H1 (cell line): ENCODE data around the gene METTL21A. TPM values are rescaled to one million over a fixed set of nuclear protein-coding genes. Genes with fewer than 3 reads are reported as not detected.

ENCODE experiments used
- CTCF ChIA-PET: fragments of 300-600 bp; sonication (Branson Sonifier 250); formaldehyde crosslinking; loops from one replicate; lab custom pipeline; 2021; ENCODE audit not compliant: partially characterized antibody; lab: Charles Lee
- POLR2A ChIA-PET: fragments of 300-600 bp; sonication (Branson Sonifier 250); formaldehyde crosslinking; loops from one replicate; lab custom pipeline; 2021; ENCODE audit warnings: inconsistent platforms; ENCODE audit not compliant: partially characterized antibody; lab: Charles Lee
- DNase-seq, 2 experiments: peaks; one replicate each; pipeline versions ENCODE4 v3.0.0 to v3.0.0-alpha.2; 2010 to 2022; ENCODE audit warnings: low spot score in 2 of 2, low read depth in 1 of 2, mixed read lengths in 1 of 2
- FAIRE-seq: peaks from 2 replicates; lab custom pipeline; 2011; peaks lifted over from hg19 to GRCh38; lab: Jason Lieb, UNC
- H2AFZ ChIP-seq: 2 replicates; pipeline ENCODE4 v1.8.1; 2012; ENCODE audit warnings: low read length, inconsistent platforms
- H2AK5ac ChIP-seq: 2 replicates; pipeline ENCODE4 v1.6.1; 2013; ENCODE audit warnings: low read depth, low read length
- H2BK120ac ChIP-seq: replicated peaks from 2 replicates; pipeline ENCODE3; 2013; ENCODE audit warnings: low read depth, low read length, inconsistent platforms
- H2BK12ac ChIP-seq: 2 replicates; pipeline ENCODE4 v1.6.1; 2013; ENCODE audit warnings: low read depth, low read length
- H2BK15ac ChIP-seq: 2 replicates; pipeline ENCODE4 v1.6.1; 2013; ENCODE audit warnings: low read length
- H2BK20ac ChIP-seq: 2 replicates; pipeline ENCODE4 v1.6.1; 2013; ENCODE audit warnings: low read length
- H2BK5ac ChIP-seq: 2 replicates; pipeline ENCODE4 v1.6.1; 2013; ENCODE audit warnings: low read depth, low read length
- H3K14ac ChIP-seq: 2 replicates; pipeline ENCODE4 v1.6.1; 2013; ENCODE audit warnings: inconsistent platforms; ENCODE audit not compliant: insufficient read length
- H3K18ac ChIP-seq: 2 replicates; pipeline ENCODE4 v1.6.1; 2013; ENCODE audit warnings: low read length; ENCODE audit errors: extremely low read depth
- H3K23ac ChIP-seq: 2 replicates; pipeline ENCODE4 v1.6.1; 2013; ENCODE audit warnings: inconsistent platforms; ENCODE audit not compliant: insufficient read length
- H3K23me2 ChIP-seq: 2 replicates; pipeline ENCODE4 v1.6.1; 2013; ENCODE audit warnings: low read depth, low read length
- H3K27ac ChIP-seq: 2 replicates; pipeline ENCODE4 v1.6.1; 2011; ENCODE audit warnings: low read depth, low read length, inconsistent platforms
- H3K27me3 ChIP-seq, 4 experiments: replicated peaks in 1 of 4; 1 replicate in 1 of 4; 2 replicates in 3 of 4; pipeline versions ENCODE4 v1.6.1 to v1.8.1; 2011 to 2013; ENCODE audit warnings: low read length in 3 of 4, mild to moderate bottlenecking in 3 of 4, inconsistent platforms in 2 of 4, mixed read lengths in 2 of 4, moderate library complexity in 1 of 4; ENCODE audit not compliant: control insufficient read depth in 3 of 4, insufficient read depth in 3 of 4; ENCODE audit errors: extremely low read depth in 1 of 4
- H3K36me3 ChIP-seq, 4 experiments: 2 replicates each; pipeline versions ENCODE4 v1.6.1 to v1.8.1; 2011 to 2013; ENCODE audit warnings: mild to moderate bottlenecking in 4 of 4, low read length in 3 of 4, moderate library complexity in 2 of 4, control low read depth in 1 of 4, inconsistent platforms in 1 of 4; ENCODE audit not compliant: insufficient read depth in 4 of 4, control insufficient read depth in 2 of 4
- H3K4ac ChIP-seq: replicated peaks from 2 replicates; pipeline ENCODE3; 2013; ENCODE audit warnings: low read length, low read depth, mixed read lengths, inconsistent platforms; ENCODE audit not compliant: insufficient read length
- H3K4me1 ChIP-seq, 4 experiments: replicated peaks in 1 of 4; 1 replicate in 1 of 4; 2 replicates in 3 of 4; pipeline versions ENCODE4 v1.6.1 to v1.8.1; 2011 to 2013; ENCODE audit warnings: low read length in 3 of 4, inconsistent platforms in 2 of 4, mixed read lengths in 1 of 4; ENCODE audit not compliant: insufficient read depth in 4 of 4, control insufficient read depth in 3 of 4
- H3K4me2 ChIP-seq, 2 experiments: 2 replicates each; pipeline versions ENCODE4 v1.6.1 to v1.8.1; 2011 to 2013; ENCODE audit warnings: low read depth in 2 of 2, low read length in 2 of 2, control low read depth in 1 of 2, inconsistent platforms in 1 of 2, mild to moderate bottlenecking in 1 of 2; ENCODE audit not compliant: insufficient read depth in 1 of 2
- H3K4me3 ChIP-seq, 4 experiments: fragments of 200-600, 300-600 bp in 1 of 4; sonication (generic), shearing (Covaris generic), sonication (Bioruptor Twin) in 1 of 4; 2 replicates each; pipeline versions ENCODE4 v1.5.1 to v1.8.1; 2011 to 2016; ENCODE audit warnings: low read length in 4 of 4, low read depth in 3 of 4, control low read depth in 2 of 4, inconsistent platforms in 2 of 4, mild to moderate bottlenecking in 2 of 4, mixed read lengths in 1 of 4, moderate library complexity in 1 of 4; ENCODE audit not compliant: insufficient read depth in 2 of 4; ENCODE audit errors: extremely low read depth in 1 of 4
- H3K56ac ChIP-seq: replicated peaks from 2 replicates; pipeline ENCODE3; 2013; ENCODE audit warnings: low read depth, mild to moderate bottlenecking, mixed read lengths, low read length, inconsistent platforms; ENCODE audit not compliant: insufficient read length
- H3K79me1 ChIP-seq: 2 replicates; pipeline ENCODE4 v1.6.1; 2013; ENCODE audit warnings: low read depth, low read length, control low read depth
- H3K79me2 ChIP-seq, 2 experiments: 2 replicates each; pipeline versions ENCODE4 v1.6.1 to v1.8.1; 2012 to 2013; ENCODE audit warnings: low read length in 2 of 2, mild to moderate bottlenecking in 2 of 2, inconsistent platforms in 1 of 2; ENCODE audit not compliant: insufficient read depth in 2 of 2, control insufficient read depth in 1 of 2
- H3K9ac ChIP-seq, 4 experiments: replicated peaks in 1 of 4; 1 replicate in 1 of 4; 2 replicates in 3 of 4; pipeline versions ENCODE4 v1.6.1 to v1.8.1; 2011 to 2013; ENCODE audit warnings: low read depth in 3 of 4, low read length in 3 of 4, control low read depth in 2 of 4, mild to moderate bottlenecking in 2 of 4, moderate library complexity in 2 of 4, inconsistent platforms in 1 of 4; ENCODE audit errors: extremely low read depth in 1 of 4
- H3K9me3 ChIP-seq, 2 experiments: 2 replicates each; pipeline versions ENCODE4 v1.6.1 to v1.8.1; 2012 to 2013; ENCODE audit warnings: mild to moderate bottlenecking in 2 of 2, moderate library complexity in 2 of 2, control low read depth in 1 of 2, inconsistent platforms in 1 of 2, low read depth in 1 of 2, low read length in 1 of 2, mixed read lengths in 1 of 2; ENCODE audit not compliant: insufficient read depth in 2 of 2
- H4K20me1 ChIP-seq, 2 experiments: replicated peaks in 1 of 2; 2 replicates each; pipeline versions ENCODE3 to v1.8.1; 2011 to 2013; ENCODE audit warnings: inconsistent platforms in 2 of 2, low read length in 2 of 2, mild to moderate bottlenecking in 1 of 2; ENCODE audit not compliant: insufficient read depth in 2 of 2, control insufficient read depth in 1 of 2
- H4K5ac ChIP-seq: 2 replicates; pipeline ENCODE4 v1.6.1; 2013; ENCODE audit warnings: low read length, low read depth, mixed read lengths, inconsistent platforms; ENCODE audit not compliant: insufficient read length
- H4K8ac ChIP-seq: 2 replicates; pipeline ENCODE4 v1.8.0; 2013; ENCODE audit warnings: mild to moderate bottlenecking, moderate library complexity, low read length, inconsistent platforms; ENCODE audit not compliant: insufficient read depth; ENCODE audit errors: extremely low read depth
- H4K91ac ChIP-seq: replicated peaks from 2 replicates; pipeline ENCODE3; 2013; ENCODE audit warnings: low read length, mixed read lengths, inconsistent platforms; ENCODE audit not compliant: insufficient read length
- ASH2L ChIP-seq: fragments of 200-600, 300-600 bp; sonication (generic); IDR thresholded peaks from one replicate; pipeline ENCODE4 v1.7.1; 2017; ENCODE audit warnings: low read length
- ATF3 ChIP-seq: IDR thresholded peaks from 2 replicates; pipeline ENCODE4 v1.6.1; 2011; ENCODE audit warnings: low read depth, mild to moderate bottlenecking, low read length; ENCODE audit not compliant: insufficient read depth
- BCL11A ChIP-seq, 2 experiments: IDR thresholded peaks; one replicate each; pipeline ENCODE4 v1.6.1; 2011; ENCODE audit warnings: low read depth in 2 of 2, low read length in 2 of 2, mild to moderate bottlenecking in 2 of 2
- CEBPB ChIP-seq: IDR thresholded peaks from 2 replicates; pipeline ENCODE4 v1.6.1; 2012; ENCODE audit warnings: low read depth, low read length
- CHD1 ChIP-seq: IDR thresholded peaks from 2 replicates; pipeline ENCODE4 v1.6.1; 2012; ENCODE audit warnings: low read depth, low read length, improper control_type of control experiment
- GABPA ChIP-seq: IDR thresholded peaks from 2 replicates; pipeline ENCODE4 v1.6.1; 2011; ENCODE audit warnings: mild to moderate bottlenecking, low read length, moderate library complexity, borderline replicate concordance; ENCODE audit not compliant: insufficient read depth
- HDAC2 ChIP-seq, 2 experiments: fragments of 300-600 bp in 1 of 2; sonication (generic) in 1 of 2; IDR thresholded peaks; 2 replicates each; pipeline ENCODE4 v1.6.1; 2011 to 2012; ENCODE audit warnings: low read depth in 2 of 2, low read length in 2 of 2, mild to moderate bottlenecking in 2 of 2, moderate library complexity in 2 of 2, borderline replicate concordance in 1 of 2, inconsistent platforms in 1 of 2
- NRF1 ChIP-seq: IDR thresholded peaks from 2 replicates; pipeline ENCODE4 v1.6.1; 2011; ENCODE audit warnings: mild to moderate bottlenecking, low read depth, low read length, improper control_type of control experiment
- POLR2AphosphoS5 ChIP-seq: IDR thresholded peaks from 2 replicates; pipeline ENCODE4 v1.6.1; 2011; ENCODE audit warnings: low read depth, low read length
- RAD21 ChIP-seq, 2 experiments: IDR thresholded peaks in 1 of 2; conservative IDR thresholded peaks in 1 of 2; 2 replicates each; pipeline ENCODE4 v1.6.1; 2011; ENCODE audit warnings: low read depth in 2 of 2, low read length in 2 of 2, improper control_type of control experiment in 1 of 2, inconsistent platforms in 1 of 2, mild to moderate bottlenecking in 1 of 2, moderate library complexity in 1 of 2
- RFX5 ChIP-seq: IDR thresholded peaks from 2 replicates; pipeline ENCODE4 v1.6.1; 2011; ENCODE audit warnings: low read depth, low read length, improper control_type of control experiment, borderline replicate concordance
- USF2 ChIP-seq: IDR thresholded peaks from 2 replicates; pipeline ENCODE4 v1.6.1; 2011; ENCODE audit warnings: low read length, improper control_type of control experiment
- whole genome bisulfite sequencing, 2 experiments: shearing (Covaris generic) in 1 of 2; methylation state at CpG; one replicate each; pipeline versions ENCODE4 v1.1.6 to v1.1.7; 2013 to 2015; ENCODE audit warnings: low lambda C conversion rate in 2 of 2, mixed read lengths in 2 of 2, inconsistent platforms in 1 of 2, low coverage in 1 of 2, missing lambda C conversion rate in 1 of 2; ENCODE audit not compliant: insufficient replicate concordance in 2 of 2, insufficient coverage in 1 of 2, insufficient read length in 1 of 2; ENCODE audit errors: extremely low coverage in 1 of 2, missing lambda C conversion rate in 1 of 2; 5-methylcytosine and 5-hydroxymethylcytosine counted together
- polyA plus RNA-seq, 7 experiments: library from polyadenylated mRNA; depleted of rRNA in 3 of 7; stranded (reverse) in 5 of 7; unstranded in 2 of 7; fragments of >200 nt in 5 of 7; fragments of 200-250 nt in 2 of 7; gene quantifications; 1 replicate in 5 of 7; 2 replicates in 1 of 7; 4 replicates in 1 of 7; pipeline versions ENCODE4 v1.2.1 to v1.2.3, GENCODE V29; 2011 to 2013; ENCODE audit warnings: missing spikeins in 2 of 7, mixed read lengths in 2 of 7
- total RNA-seq: library from RNA; stranded (reverse); fragmentation: NEBNext Ultra II Directional; extraction: Animal tissue kit (Norgen Biotek cat#: 25700); gene quantifications from 2 replicates; pipeline ENCODE4 v1.2.1, GENCODE V29; 2021

The METTL21A gene
- total and polyA plus RNA-seq, 2 of the 8 experiments (the other 6 are each of a cell fraction or from before 2014, with no cell fraction given): 36.2 to 55.0 TPM

DNA sequence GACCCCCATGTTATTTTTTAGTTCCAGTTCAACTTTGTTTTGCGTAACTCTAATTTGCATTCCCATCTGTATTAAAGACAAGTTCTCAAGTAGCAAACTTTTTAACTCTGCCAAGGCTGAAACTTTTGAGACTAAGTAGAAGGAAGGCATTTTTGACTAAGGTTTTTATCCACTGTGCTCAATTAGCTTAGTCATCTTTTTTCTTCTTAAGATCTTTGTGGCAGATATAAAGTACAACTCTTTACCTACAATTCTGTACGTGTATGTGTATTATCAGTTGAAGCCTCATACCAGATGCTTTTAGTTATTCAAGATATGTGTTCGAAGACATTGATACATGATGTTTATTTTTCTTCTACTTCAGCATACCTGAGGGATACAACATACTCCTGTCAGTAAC lies 53.8 kb downstream of the METTL21A start:
- H3K4me1 ChIP-seq: no peaks in the 10 kb centered on the region
- H3K23ac ChIP-seq: no peak overlapping the region
- H3K27me3 ChIP-seq: no peaks in the 10 kb centered on the region
- no peaks in the 10 kb centered on the region for H3K23me2 ChIP-seq
- no peak overlapping the region for H3K14ac ChIP-seq
- H3K27ac ChIP-seq: no peak overlapping the region
- H2AK5ac ChIP-seq: no peak overlapping the region
- H3K36me3 ChIP-seq: peaks cover 9 to 100% (median 47%) of the 10 kb centered on the region in 4 experiments
- no peak overlapping the region for H3K9ac ChIP-seq
- no peak overlapping the region for H2BK12ac ChIP-seq
- no peak overlapping the region for H2BK15ac ChIP-seq
- no peak overlapping the region for H4K5ac ChIP-seq
- WGBS, 2 experiments: 91% methylated on average over 3 of the region's 3 CpGs; no CpG with 5 or more reads in 1 of the 2 experiments
- H3K56ac ChIP-seq: no peak overlapping the region
- H4K8ac ChIP-seq: no peak overlapping the region
- H3K4me3 ChIP-seq: no peak overlapping the region
- H3K18ac ChIP-seq: no peak overlapping the region
- no peak overlapping the region for H4K91ac ChIP-seq
- no peaks in the 10 kb centered on the region for H3K79me1 ChIP-seq
- no peak overlapping the region for H3K4ac ChIP-seq
- ChIA-PET CTCF (no interaction called here), POLR2A (no interaction called here)
- H2BK5ac ChIP-seq: no peak overlapping the region
- no peak overlapping the region for H2BK20ac ChIP-seq
- H4K20me1 ChIP-seq: peaks cover 0 to 1% of the 10 kb centered on the region in 2 experiments
- H3K9me3 ChIP-seq: no peaks in the 10 kb centered on the region
- H2BK120ac ChIP-seq: no peak overlapping the region
- no peak overlapping the region for H3K4me2 ChIP-seq
- FAIRE-seq: no peak
- H3K79me2 ChIP-seq: 0 out of 4 replicates have a peak, but pooled peaks cover 0 to 2% of the 10 kb centered on the region in 2 experiments
- no peak overlapping the region for H2AFZ ChIP-seq
- no peak for DNase-seq
- TF ChIP-seq POLR2AphosphoS5: no peak
- no peak for TF ChIP-seq RFX5
- no peak for TF ChIP-seq GABPA
- TF ChIP-seq RAD21 (IDR thresholded peaks at IDR 0.05 in 1 of 2, conservative IDR thresholded peaks at IDR 0.05 in 1 of 2; ENCODE audit: low read depth in 2 of 2, low read length in 2 of 2): no peak
- no peak for TF ChIP-seq BCL11A (IDR thresholded peaks at IDR 0.05; ENCODE audit: low read depth in 2 of 2, low read length in 2 of 2)
- TF ChIP-seq USF2: no peak
- no peak for TF ChIP-seq CHD1
- no peak for TF ChIP-seq NRF1
- TF ChIP-seq HDAC2 (IDR thresholded peaks at IDR 0.05; ENCODE audit: borderline replicate concordance in 1 of 2, low read depth in 2 of 2, low read length in 2 of 2): no peak
- TF ChIP-seq ATF3: no peak
- no peak for TF ChIP-seq ASH2L
- TF ChIP-seq CEBPB: no peak
